Measurements from ENCODE around the gene KCNK4. TPM values are rescaled to one million over a fixed set of nuclear protein-coding genes. Genes with fewer than 3 reads are reported as not detected.
A peak's percentile ranks its signal among the peaks of the same experiment; 100 is the strongest.

The KCNK4 gene
- total RNA-seq, 1 donor from 2014 or later: not detected

GRCh38 chr11:64264371-64264852, 26.7 kb upstream of the KCNK4 start:
- no peak overlapping the region for H3K27ac Mint-ChIP-seq
- H3K4me3 Mint-ChIP-seq: no peak overlapping the region
- no peak overlapping the region for H3K27ac ChIP-seq
- no peak overlapping the region for H2AFZ ChIP-seq (replicated peaks)
- DNase-seq (ENCODE audit: low spot score): no peak
- H3K9me3 Mint-ChIP-seq: no peaks in the 10 kb centered on the region
- no peaks in the 10 kb centered on the region for H3K79me2 ChIP-seq (ENCODE audit: low read depth)
- H3F3A ChIP-seq (ENCODE audit: low read depth): peaks cover 17% of the 10 kb centered on the region
- no peak overlapping the region for H3K4me3 ChIP-seq
- peaks cover 16% of the 10 kb centered on the region for H3K36me3 Mint-ChIP-seq
- no peaks in the 10 kb centered on the region for H3K36me3 ChIP-seq
- no peak overlapping the region for H3K9ac ChIP-seq
- no peaks in the 10 kb centered on the region for H3K9me3 ChIP-seq (ENCODE audit: low read depth)
- H3K27me3 ChIP-seq: no peaks in the 10 kb centered on the region
- TF ChIP-seq CTCF (IDR thresholded peaks at IDR 0.05) (no peak), EZH2 (IDR thresholded peaks at IDR 0.05) (no peak), EZH2phosphoT487 (IDR thresholded peaks at IDR 0.05) (no peak)
- peaks cover 17% of the 10 kb centered on the region for H3K4me1 Mint-ChIP-seq
- no peak overlapping the region for H3K4me2 ChIP-seq
- peaks cover 13% of the 10 kb centered on the region for H3K27me3 Mint-ChIP-seq (ENCODE audit: insufficient read depth, low read depth)
- H4K20me1 ChIP-seq (ENCODE audit: low read depth): peaks cover 4% of the 10 kb centered on the region
- peaks cover 7% of the 10 kb centered on the region for H3K4me1 ChIP-seq

GRCh38 chr11:64265176-64266160, 25.6 kb upstream of the KCNK4 start:
- no peaks in the 10 kb centered on the region for H3K79me2 ChIP-seq (ENCODE audit: low read depth)
- no peak overlapping the region for H3K9ac ChIP-seq
- no peak overlapping the region for H3K27ac Mint-ChIP-seq
- H3K36me3 ChIP-seq: no peaks in the 10 kb centered on the region
- no peak overlapping the region for H3K4me2 ChIP-seq
- H4K20me1 ChIP-seq (ENCODE audit: low read depth): peaks cover 4% of the 10 kb centered on the region
- H3F3A ChIP-seq (ENCODE audit: low read depth): peaks cover 25% of the 10 kb centered on the region
- H3K9me3 ChIP-seq (ENCODE audit: low read depth): no peaks in the 10 kb centered on the region
- peaks cover 16% of the 10 kb centered on the region for H3K27me3 Mint-ChIP-seq (ENCODE audit: insufficient read depth, low read depth)
- TF ChIP-seq EZH2 (IDR thresholded peaks at IDR 0.05) (no peak), EZH2phosphoT487 (IDR thresholded peaks at IDR 0.05) (no peak)
- H3K27ac ChIP-seq: no peak overlapping the region
- no peak overlapping the region for H2AFZ ChIP-seq (replicated peaks)
- no peaks in the 10 kb centered on the region for H3K9me3 Mint-ChIP-seq
- H3K4me1 ChIP-seq: peaks cover 7% of the 10 kb centered on the region
- H3K4me3 ChIP-seq: no peak overlapping the region
- peaks cover 7% of the 10 kb centered on the region for H3K36me3 Mint-ChIP-seq
- H3K4me3 Mint-ChIP-seq: no peak overlapping the region
- H3K27me3 ChIP-seq: no peaks in the 10 kb centered on the region
- peaks cover 21% of the 10 kb centered on the region for H3K4me1 Mint-ChIP-seq
- DNase-seq (ENCODE audit: low spot score): no peak

- no peaks in the 10 kb centered on the region for H3K9me3 ChIP-seq (ENCODE audit: low read depth)
- Mint-ChIP-seq H3K4me3 (peak overlapping the region; percentile 59), H3K27ac (no peak overlapping the region), H3K36me3 (peaks cover 7% of the 10 kb centered on the region), H3K9me3 (no peaks in the 10 kb centered on the region), H3K4me1 (peaks cover 21% of the 10 kb centered on the region), H3K27me3 (ENCODE audit: insufficient read depth, low read depth) (peaks cover 19% of the 10 kb centered on the region)
- H3K4me3 ChIP-seq: no peak overlapping the region
- H3K27ac ChIP-seq: no peak overlapping the region
- no peak for DNase-seq (ENCODE audit: low spot score)
- peaks cover 4% of the 10 kb centered on the region for H4K20me1 ChIP-seq (ENCODE audit: low read depth)
- no peaks in the 10 kb centered on the region for H3K27me3 ChIP-seq
- peaks cover 28% of the 10 kb centered on the region for H3F3A ChIP-seq (ENCODE audit: low read depth)
- H3K36me3 ChIP-seq: no peaks in the 10 kb centered on the region
- peaks cover 7% of the 10 kb centered on the region for H3K4me1 ChIP-seq
- H3K4me2 ChIP-seq: no peak overlapping the region
- TF ChIP-seq EZH2 (IDR thresholded peaks at IDR 0.05) (no peak), CTCF (IDR thresholded peaks at IDR 0.05) (no peak), EZH2phosphoT487 (IDR thresholded peaks at IDR 0.05) (no peak)
- no peak overlapping the region for H3K9ac ChIP-seq
- H2AFZ ChIP-seq (replicated peaks): no peak overlapping the region
- no peaks in the 10 kb centered on the region for H3K79me2 ChIP-seq (ENCODE audit: low read depth)
These were observed 24.8 kb upstream of the KCNK4 start for GRCh38 chr11:64266339-64266738.

Measured in neural progenitor cell (in vitro differentiated cells).